ENCODE results near the gene SPEF2.

SPEF2 gene

DNA sequence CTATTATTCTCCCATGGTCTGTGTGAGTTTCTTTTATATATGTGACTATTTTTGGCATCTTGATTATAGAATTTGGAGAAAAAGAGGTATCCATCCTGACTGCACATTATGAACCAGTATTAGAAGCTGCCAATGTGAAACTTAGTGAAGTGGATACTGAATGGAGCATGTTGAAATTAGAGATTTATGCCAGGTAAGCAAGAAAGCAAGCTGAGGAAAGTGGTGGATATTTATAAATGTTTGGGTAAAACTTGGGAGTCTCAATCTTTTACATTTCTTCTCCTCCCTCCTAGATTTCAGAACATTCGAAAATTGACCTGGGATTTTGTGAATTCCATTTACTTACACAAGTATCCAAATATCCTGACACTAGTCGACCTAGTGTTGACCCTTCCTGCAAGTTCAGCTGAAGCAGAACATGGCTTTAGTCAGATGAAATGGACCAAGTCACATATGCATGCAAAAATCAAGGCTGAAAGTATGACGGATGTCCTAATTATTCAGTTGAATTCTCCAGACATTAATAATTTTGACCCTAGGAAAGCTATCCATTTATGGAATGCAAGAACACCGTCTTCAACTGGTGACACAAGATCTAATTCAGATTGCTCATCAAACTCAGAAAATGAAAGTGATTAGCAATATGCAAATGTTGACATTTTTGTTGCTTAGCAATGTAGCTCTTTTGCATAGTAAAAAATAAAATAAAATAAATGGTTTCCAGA, 172.2 kb downstream of the SPEF2 start:
- Mint-ChIP-seq H3K4me3 (no peak overlapping the region), H3K27me3 (no peaks in the 10 kb centered on the region), H3K9me3 (no peaks in the 10 kb centered on the region), H3K27ac (no peak overlapping the region), H3K36me3 (ENCODE audit: low read depth) (no peaks in the 10 kb centered on the region), H3K4me1 (ENCODE audit: low read depth) (peaks cover 20% of the 10 kb centered on the region)
- intact Hi-C loops (cut with micrococcal nuclease): no loop called here

DNA sequence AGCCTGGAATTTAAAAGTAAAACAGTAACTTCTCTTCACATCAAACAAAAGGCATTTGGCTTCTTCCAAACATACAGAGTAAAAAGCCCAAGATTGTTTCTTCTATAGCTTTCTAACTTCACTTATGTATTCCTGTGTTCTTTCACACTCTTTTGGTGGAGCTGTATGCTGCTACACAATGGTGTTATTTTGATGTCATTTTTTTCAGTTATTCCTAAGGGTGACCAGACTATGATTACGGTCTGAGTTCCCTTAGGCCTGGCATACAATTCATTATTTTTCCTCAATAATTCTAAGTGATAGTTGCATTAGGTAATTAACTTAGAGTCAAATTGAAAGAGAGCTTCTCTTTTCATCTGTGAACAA, 172.8 kb downstream of the SPEF2 start:
- H3K4me3 Mint-ChIP-seq: no peak overlapping the region
- peaks cover 19% of the 10 kb centered on the region for H3K4me1 Mint-ChIP-seq (ENCODE audit: low read depth)
- intact Hi-C loops (cut with micrococcal nuclease): no loop called here
- H3K9me3 Mint-ChIP-seq: no peaks in the 10 kb centered on the region
- no peaks in the 10 kb centered on the region for H3K27me3 Mint-ChIP-seq
- no peaks in the 10 kb centered on the region for H3K36me3 Mint-ChIP-seq (ENCODE audit: low read depth)
- H3K27ac Mint-ChIP-seq: no peak overlapping the region

GRCh38 chr5:35794328-35794619, 176.6 kb downstream of the SPEF2 start:
- Mint-ChIP-seq H3K9me3 (no peaks in the 10 kb centered on the region), H3K4me3 (no peak overlapping the region), H3K27me3 (no peaks in the 10 kb centered on the region), H3K36me3 (ENCODE audit: low read depth) (no peaks in the 10 kb centered on the region), H3K4me1 (ENCODE audit: low read depth) (peaks cover 7% of the 10 kb centered on the region), H3K27ac (no peak overlapping the region)
- intact Hi-C loops (cut with micrococcal nuclease): no loop called here

DNA sequence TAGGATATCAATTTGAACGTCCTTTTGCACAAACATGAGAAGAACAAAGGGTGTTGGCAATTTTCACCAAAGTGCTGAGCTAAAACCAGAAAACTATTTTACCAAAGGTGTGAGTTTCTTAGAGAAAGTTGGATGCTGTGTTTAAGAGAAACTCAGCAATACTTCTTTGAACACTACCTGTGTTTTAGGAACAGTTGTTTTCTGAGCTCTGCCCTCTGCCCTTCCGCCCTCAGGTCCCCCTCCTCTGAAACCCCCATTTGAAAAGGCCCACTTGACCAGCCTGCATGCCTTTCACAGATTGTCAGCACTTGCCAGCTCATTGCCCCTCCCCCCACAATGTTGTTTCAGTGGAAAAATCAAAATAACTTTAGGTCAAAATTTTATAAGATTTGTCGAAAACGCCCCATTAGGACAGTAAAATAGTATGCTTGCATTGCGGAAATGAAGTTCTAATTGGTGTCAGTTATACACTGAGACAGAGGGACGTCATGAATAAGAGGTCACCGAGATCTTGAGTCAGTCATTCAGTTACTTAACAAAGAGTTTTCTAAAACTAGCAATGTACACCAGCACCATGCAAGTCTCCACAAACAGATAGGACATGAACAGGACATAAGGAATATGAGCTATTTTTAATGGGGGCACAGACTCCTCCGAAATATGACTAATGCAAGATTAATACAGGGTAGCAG, 177.2 kb downstream of the SPEF2 start:
- intact Hi-C loops (cut with micrococcal nuclease): no loop called here
- no peaks in the 10 kb centered on the region for H3K36me3 Mint-ChIP-seq (ENCODE audit: low read depth)
- H3K4me3 Mint-ChIP-seq: no peak overlapping the region

GRCh38 chr5:35799181-35799580, 181.5 kb downstream of the SPEF2 start:
- Mint-ChIP-seq H3K27me3 (no peaks in the 10 kb centered on the region), H3K36me3 (ENCODE audit: low read depth) (no peaks in the 10 kb centered on the region), H3K4me3 (no peak overlapping the region), H3K4me1 (ENCODE audit: low read depth) (peaks cover 14% of the 10 kb centered on the region), H3K27ac (no peak overlapping the region), H3K9me3 (no peaks in the 10 kb centered on the region)
- intact Hi-C loops (cut with micrococcal nuclease): no loop called here

More for the DNA sequence above, 177.2 kb downstream of the SPEF2 start:
- Mint-ChIP-seq H3K9me3 (no peaks in the 10 kb centered on the region), H3K27me3 (no peaks in the 10 kb centered on the region), H3K4me1 (ENCODE audit: low read depth) (peaks cover 7% of the 10 kb centered on the region), H3K27ac (no peak overlapping the region)

- Mint-ChIP-seq H3K9me3 (no peaks in the 10 kb centered on the region), H3K27ac (no peak overlapping the region)
- intact Hi-C loops (cut with micrococcal nuclease): no loop called here
These were observed 182.1 kb downstream of the SPEF2 start for GRCh38 chr5:35799753-35800152.

DNA sequence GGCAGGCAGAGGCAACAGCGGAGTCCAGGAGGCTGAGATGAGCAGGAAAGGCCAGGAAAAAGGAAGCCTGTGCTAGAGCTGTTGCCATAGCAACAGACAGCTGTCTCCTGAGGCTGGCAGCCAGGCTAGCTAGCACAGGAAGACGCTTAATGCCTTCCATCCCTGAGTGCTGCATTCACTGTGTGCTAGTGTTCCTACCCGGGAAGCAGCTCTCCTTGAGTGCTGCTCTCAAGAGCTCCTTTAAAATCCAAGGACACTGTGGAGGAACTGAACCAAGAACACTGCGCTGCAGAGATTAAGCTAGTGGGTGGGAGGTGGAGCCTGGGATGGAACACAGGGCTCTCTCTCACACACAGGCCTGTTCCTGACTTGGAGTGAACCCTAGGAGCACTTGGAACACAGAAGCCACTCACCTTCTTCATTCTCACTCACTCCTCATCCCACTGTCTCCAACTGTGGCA, 185.6 kb downstream of the SPEF2 start:
- H3K4me3 Mint-ChIP-seq: no peak overlapping the region
- H3K4me1 Mint-ChIP-seq (ENCODE audit: low read depth): peaks cover 19% of the 10 kb centered on the region
- peak overlapping the region; percentile 9 for H3K27ac Mint-ChIP-seq
- H3K27me3 Mint-ChIP-seq: no peaks in the 10 kb centered on the region
- no peaks in the 10 kb centered on the region for H3K9me3 Mint-ChIP-seq
- intact Hi-C loops (cut with micrococcal nuclease): no loop called here
- no peaks in the 10 kb centered on the region for H3K36me3 Mint-ChIP-seq (ENCODE audit: low read depth)

More at GRCh38 chr5:35799753-35800152, 182.1 kb downstream of the SPEF2 start:
- Mint-ChIP-seq H3K4me1 (ENCODE audit: low read depth) (peaks cover 14% of the 10 kb centered on the region), H3K4me3 (no peak overlapping the region), H3K36me3 (ENCODE audit: low read depth) (no peaks in the 10 kb centered on the region), H3K27me3 (no peaks in the 10 kb centered on the region)

- intact Hi-C loops (cut with micrococcal nuclease): no loop called here
- H3K36me3 Mint-ChIP-seq (ENCODE audit: low read depth): no peaks in the 10 kb centered on the region
- H3K9me3 Mint-ChIP-seq: no peaks in the 10 kb centered on the region
- no peak overlapping the region for H3K27ac Mint-ChIP-seq
- no peaks in the 10 kb centered on the region for H3K27me3 Mint-ChIP-seq
- peaks cover 19% of the 10 kb centered on the region for H3K4me1 Mint-ChIP-seq (ENCODE audit: low read depth)
- no peak overlapping the region for H3K4me3 Mint-ChIP-seq
These were observed 186.6 kb downstream of the SPEF2 start for GRCh38 chr5:35804201-35804653.

GRCh38 chr5:35804841-35805240, 187.2 kb downstream of the SPEF2 start:
- Mint-ChIP-seq H3K4me3 (no peak overlapping the region), H3K36me3 (ENCODE audit: low read depth) (no peaks in the 10 kb centered on the region), H3K9me3 (no peaks in the 10 kb centered on the region), H3K4me1 (ENCODE audit: low read depth) (peaks cover 19% of the 10 kb centered on the region), H3K27ac (no peak overlapping the region), H3K27me3 (no peaks in the 10 kb centered on the region)
- intact Hi-C loops (cut with micrococcal nuclease): no loop called here

DNA sequence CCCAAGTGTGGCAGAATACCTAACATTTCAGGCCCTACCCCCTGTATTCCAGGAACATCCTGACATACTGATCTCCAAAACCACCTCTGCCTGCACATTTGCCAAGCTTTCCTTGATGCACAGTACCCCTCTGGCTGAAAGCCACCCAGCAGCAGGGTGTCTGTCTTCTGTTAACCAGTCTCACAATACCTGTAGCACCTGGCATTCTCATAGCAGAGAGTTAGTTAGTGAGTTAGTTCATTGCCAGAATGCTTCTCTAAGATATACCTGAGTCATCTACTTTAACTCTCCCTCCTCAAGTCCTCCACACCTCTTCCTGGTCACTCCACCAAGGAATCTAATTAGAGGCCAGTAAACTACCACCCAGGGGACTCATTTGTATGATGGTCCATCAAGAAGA, 192.9 kb downstream of the SPEF2 start:
- Mint-ChIP-seq H3K36me3 (ENCODE audit: low read depth) (no peaks in the 10 kb centered on the region), H3K9me3 (no peaks in the 10 kb centered on the region), H3K4me1 (ENCODE audit: low read depth) (peaks cover 5% of the 10 kb centered on the region), H3K27ac (no peak overlapping the region), H3K4me3 (no peak overlapping the region), H3K27me3 (no peaks in the 10 kb centered on the region)
- intact Hi-C loops (cut with micrococcal nuclease): no loop called here

DNA sequence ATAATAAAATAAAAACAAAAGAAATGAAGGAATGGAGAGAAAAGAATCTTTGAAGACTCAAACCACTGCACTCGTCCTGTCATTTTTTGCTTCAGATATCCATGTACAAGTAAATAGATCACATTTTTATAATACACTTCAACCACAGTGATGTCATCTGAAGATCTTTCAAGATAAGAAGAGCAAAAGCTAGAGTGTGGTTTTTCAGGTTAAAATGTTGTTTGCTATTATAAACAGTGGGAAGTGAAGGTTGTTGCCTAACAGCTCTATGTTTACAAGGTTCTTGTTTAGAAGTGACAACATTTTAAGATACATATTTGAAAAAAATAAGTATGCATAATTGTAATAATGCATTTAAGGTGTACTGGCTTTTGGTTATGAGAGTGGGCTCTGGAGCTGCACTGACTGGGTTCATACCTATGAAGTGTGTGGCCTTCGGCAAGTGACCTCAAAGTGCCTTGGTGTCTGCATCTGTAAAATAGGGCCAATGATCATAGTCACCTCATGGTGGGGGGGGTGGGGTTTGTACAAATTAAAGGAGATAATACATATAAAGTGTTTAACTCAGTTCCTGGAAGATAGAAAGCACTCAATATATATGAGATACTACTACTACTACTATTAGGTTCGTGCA, 193.6 kb downstream of the SPEF2 start:
- Mint-ChIP-seq H3K9me3 (no peaks in the 10 kb centered on the region), H3K4me3 (no peak overlapping the region), H3K27me3 (no peaks in the 10 kb centered on the region), H3K4me1 (ENCODE audit: low read depth) (peaks cover 5% of the 10 kb centered on the region), H3K27ac (no peak overlapping the region), H3K36me3 (ENCODE audit: low read depth) (no peaks in the 10 kb centered on the region)
- intact Hi-C loops (cut with micrococcal nuclease): no loop called here

DNA sequence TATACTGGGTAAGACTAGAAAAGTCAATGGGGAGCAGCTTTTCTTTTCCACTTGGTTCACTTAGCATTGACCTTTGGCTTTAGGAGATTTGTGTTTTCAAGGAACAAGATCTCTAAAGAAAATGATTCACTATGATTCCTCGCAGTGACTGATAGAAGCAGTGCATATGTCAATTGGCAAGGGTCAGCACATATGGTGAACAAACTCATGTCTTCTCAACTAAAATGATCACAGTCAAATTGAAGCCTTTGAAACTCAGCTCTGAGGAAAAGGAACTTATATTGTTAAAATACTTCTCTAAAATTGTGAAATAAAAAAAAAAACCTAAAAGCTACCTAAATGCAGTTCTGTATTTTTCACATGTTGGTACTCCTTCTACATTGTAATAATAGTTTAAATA, 195.9 kb downstream of the SPEF2 start:
- no peaks in the 10 kb centered on the region for H3K4me1 Mint-ChIP-seq (ENCODE audit: low read depth)

GRCh38 chr5:35815089-35815936, 197.7 kb downstream of the SPEF2 start:
- no peak overlapping the region for H3K27ac Mint-ChIP-seq
- no peaks in the 10 kb centered on the region for H3K9me3 Mint-ChIP-seq
- no peak overlapping the region for H3K4me3 Mint-ChIP-seq
- intact Hi-C loops (cut with micrococcal nuclease): no loop called here
- H3K4me1 Mint-ChIP-seq (ENCODE audit: low read depth): peaks cover 1% of the 10 kb centered on the region
- H3K36me3 Mint-ChIP-seq (ENCODE audit: low read depth): no peaks in the 10 kb centered on the region
- H3K27me3 Mint-ChIP-seq: no peaks in the 10 kb centered on the region

More for the DNA sequence above, 195.9 kb downstream of the SPEF2 start:
- no peaks in the 10 kb centered on the region for H3K27me3 Mint-ChIP-seq
- H3K9me3 Mint-ChIP-seq: no peaks in the 10 kb centered on the region
- H3K27ac Mint-ChIP-seq: no peak overlapping the region
- H3K4me3 Mint-ChIP-seq: no peak overlapping the region
- intact Hi-C loops (cut with micrococcal nuclease): no loop called here
- H3K36me3 Mint-ChIP-seq (ENCODE audit: low read depth): no peaks in the 10 kb centered on the region
